C4-2B (cell line): ENCODE measurements around the gene SEMA6C.

Source experiments
- CTCF ChIP-seq: fragments of 450-650 bp; conservative IDR thresholded peaks from 2 replicates; pipeline ENCODE4 v1.5.1; 2017; ENCODE audit warnings: mild to moderate bottlenecking
- ZFX ChIP-seq: fragments of 450-650 bp; IDR thresholded peaks from 2 replicates; pipeline ENCODE4 v1.6.1; 2017

DNA sequence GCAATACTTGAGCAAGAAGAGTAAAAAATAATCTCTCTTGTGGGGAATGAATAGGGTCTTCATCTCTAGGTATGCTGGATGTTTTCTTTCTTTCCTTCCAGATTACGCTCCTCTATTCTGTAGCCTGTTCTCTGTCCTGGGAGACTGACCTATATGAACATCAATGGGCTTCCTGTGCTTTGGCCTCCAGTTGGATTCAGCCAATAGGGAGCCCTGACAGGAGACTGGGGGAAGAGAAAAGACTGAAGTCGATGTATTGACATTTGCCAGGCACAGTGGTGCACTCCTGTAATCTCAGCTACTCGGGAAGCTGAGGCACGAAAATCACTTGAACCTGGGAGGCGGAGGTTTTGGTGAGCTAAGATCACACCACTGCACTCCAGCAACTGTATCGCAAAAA, 17.6 kb downstream of the SEMA6C start:
- TF ChIP-seq CTCF (no peak), ZFX (no peak)
